Mesendoderm (in vitro differentiated cells): ENCODE measurements around the gene GMDS.

Source experiments
- DNase-seq: peaks from one replicate; pipeline ENCODE4 v3.0.0; 2013
- H2AK5ac ChIP-seq: 2 replicates; pipeline ENCODE4 v1.6.1; 2013; ENCODE audit warnings: low read length, inconsistent platforms
- H2BK120ac ChIP-seq: 2 replicates; pipeline ENCODE4 v1.6.1; 2013; ENCODE audit warnings: low read depth, mild to moderate bottlenecking, low read length, moderate library complexity, mixed read lengths
- H2BK15ac ChIP-seq: replicated peaks from 2 replicates; pipeline ENCODE4 v1.6.1; 2013; ENCODE audit warnings: low read depth, mild to moderate bottlenecking, moderate library complexity
- H2BK5ac ChIP-seq: 2 replicates; pipeline ENCODE4 v1.6.1; 2013; ENCODE audit warnings: low read length, inconsistent platforms
- H3K18ac ChIP-seq: 2 replicates; pipeline ENCODE4 v1.6.1; 2013; ENCODE audit warnings: mild to moderate bottlenecking, low read length, mixed read lengths
- H3K23ac ChIP-seq: one replicate; pipeline ENCODE4 v1.6.1; 2013; ENCODE audit warnings: low read length
- H3K27ac ChIP-seq: 2 replicates; pipeline ENCODE4 v1.5.1; 2013; ENCODE audit warnings: low read depth, mild to moderate bottlenecking, inconsistent platforms, low read length, moderate library complexity
- H3K27me3 ChIP-seq: 2 replicates; pipeline ENCODE4 v1.6.1; 2013; ENCODE audit warnings: low read length, control low read depth, mild to moderate bottlenecking, inconsistent platforms; ENCODE audit not compliant: insufficient read depth, poor library complexity
- H3K36me3 ChIP-seq: 2 replicates; pipeline ENCODE4 v1.6.1; 2013; ENCODE audit warnings: low read length, inconsistent platforms; ENCODE audit not compliant: control insufficient read depth, insufficient read depth
- H3K4ac ChIP-seq: one replicate; pipeline ENCODE4 v1.6.1; 2013; ENCODE audit warnings: low read depth, mild to moderate bottlenecking, low read length, moderate library complexity
- H3K4me1 ChIP-seq: 2 replicates; pipeline ENCODE4 v1.6.1; 2013; ENCODE audit warnings: low read depth, low read length, inconsistent platforms; ENCODE audit not compliant: control insufficient read depth
- H3K4me2 ChIP-seq: 2 replicates; pipeline ENCODE4 v1.6.1; 2013; ENCODE audit warnings: low read length
- H3K4me3 ChIP-seq: 2 replicates; pipeline ENCODE4 v1.5.1; 2013; ENCODE audit warnings: mild to moderate bottlenecking, low read length
- H3K56ac ChIP-seq: one replicate; pipeline ENCODE4 v1.6.1; 2013; ENCODE audit warnings: low read length
- H3K79me1 ChIP-seq: 2 replicates; pipeline ENCODE4 v1.6.1; 2013; ENCODE audit warnings: low read length, inconsistent platforms
- H3K79me2 ChIP-seq: 2 replicates; pipeline ENCODE4 v1.6.1; 2013; ENCODE audit warnings: mild to moderate bottlenecking, low read length; ENCODE audit not compliant: control insufficient read depth, insufficient read depth
- H3K9ac ChIP-seq: 2 replicates; pipeline ENCODE4 v1.6.1; 2013; ENCODE audit warnings: low read length, inconsistent platforms
- H4K5ac ChIP-seq: one replicate; pipeline ENCODE4 v1.6.1; 2013; ENCODE audit warnings: low read length
- H4K8ac ChIP-seq: one replicate; pipeline ENCODE4 v1.6.1; 2013; ENCODE audit warnings: low read depth, mild to moderate bottlenecking, control low read depth, low read length, moderate library complexity
- whole genome bisulfite sequencing: extraction: QIAGEN DNeasy Blood & Tissue Kit; methylation state at CpG from one replicate; pipeline ENCODE4 v1.1.7; 2013; ENCODE audit warnings: low lambda C conversion rate, missing lambda C conversion rate; ENCODE audit not compliant: insufficient coverage; ENCODE audit errors: extremely low coverage; 5-methylcytosine and 5-hydroxymethylcytosine counted together

GMDS gene

DNA sequence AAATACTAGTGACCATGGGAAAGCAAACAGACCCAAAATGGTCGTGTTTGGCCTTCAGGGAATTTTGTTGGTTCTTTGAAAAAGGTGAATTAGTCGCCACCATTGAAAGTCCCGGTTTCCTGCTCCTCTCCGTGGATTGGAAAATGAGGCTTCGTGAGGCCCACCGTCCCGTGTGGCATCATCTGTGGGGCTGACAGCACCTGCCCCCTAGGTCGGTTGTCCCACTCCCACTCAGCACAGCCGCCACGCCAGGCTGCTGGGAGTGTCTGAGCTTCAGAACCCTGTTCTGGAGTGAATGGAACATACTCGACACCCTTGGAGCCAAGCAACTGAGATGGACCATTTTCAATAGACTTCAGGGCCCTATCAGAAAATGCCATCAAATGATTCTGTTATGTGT lies 668.7 kb downstream of the GMDS start:
- Histone ChIP-seq H3K18ac (no peak overlapping the region), H3K4me3 (no peak overlapping the region), H3K4me2 (no peak overlapping the region), H2BK120ac (no peak overlapping the region), H3K9ac (no peak overlapping the region), H3K79me1 (no peaks in the 10 kb centered on the region), H3K79me2 (no peaks in the 10 kb centered on the region), H3K36me3 (no peaks in the 10 kb centered on the region), H3K4ac (no peak overlapping the region), H2BK5ac (no peak overlapping the region), H4K5ac (no peak overlapping the region), H3K27me3 (no peaks in the 10 kb centered on the region), H3K4me1 (peaks cover 22% of the 10 kb centered on the region), H2AK5ac (no peak overlapping the region), H3K27ac (no peak overlapping the region), H4K8ac (no peak overlapping the region), H3K23ac (no peak overlapping the region), H3K56ac (no peak overlapping the region), H2BK15ac (no peak overlapping the region)
- WGBS = no CpG with 5 or more reads among the region's 11 CpGs
- DNase-seq = no peak

DNA sequence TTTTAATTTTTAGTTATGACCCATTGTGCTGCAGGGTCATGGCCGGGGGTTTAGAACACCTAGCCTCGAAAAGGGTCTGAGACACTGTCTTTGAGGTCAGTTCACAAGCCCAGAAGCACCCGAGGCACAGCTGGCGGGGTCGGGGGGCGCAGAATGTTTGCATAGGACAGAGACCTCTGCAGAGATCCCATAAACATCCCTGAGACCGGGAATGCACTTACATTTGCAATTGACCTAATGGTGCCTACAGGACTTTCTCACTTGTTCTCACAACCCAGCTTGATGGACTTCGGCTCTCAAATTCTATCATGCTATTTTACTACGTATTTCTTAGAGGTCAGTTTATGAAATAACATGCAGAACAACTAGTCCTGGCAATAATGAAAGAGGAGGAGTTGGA lies 669.2 kb downstream of the GMDS start:
- Histone ChIP-seq H4K8ac (no peak overlapping the region), H3K79me2 (no peaks in the 10 kb centered on the region), H3K9ac (no peak overlapping the region), H3K27ac (no peak overlapping the region), H3K4me2 (no peak overlapping the region), H3K4me1 (peaks cover 22% of the 10 kb centered on the region), H2BK15ac (no peak overlapping the region), H3K56ac (no peak overlapping the region), H3K79me1 (no peaks in the 10 kb centered on the region), H3K4me3 (no peak overlapping the region), H2BK5ac (no peak overlapping the region), H3K23ac (no peak overlapping the region), H2AK5ac (no peak overlapping the region), H3K18ac (peak overlapping the region; percentile 60), H2BK120ac (no peak overlapping the region), H3K4ac (peak overlapping the region; percentile 4), H3K27me3 (no peaks in the 10 kb centered on the region), H4K5ac (no peak overlapping the region), H3K36me3 (no peaks in the 10 kb centered on the region)
- DNase-seq = no peak
- WGBS = no CpG with 5 or more reads among the region's 9 CpGs

DNA sequence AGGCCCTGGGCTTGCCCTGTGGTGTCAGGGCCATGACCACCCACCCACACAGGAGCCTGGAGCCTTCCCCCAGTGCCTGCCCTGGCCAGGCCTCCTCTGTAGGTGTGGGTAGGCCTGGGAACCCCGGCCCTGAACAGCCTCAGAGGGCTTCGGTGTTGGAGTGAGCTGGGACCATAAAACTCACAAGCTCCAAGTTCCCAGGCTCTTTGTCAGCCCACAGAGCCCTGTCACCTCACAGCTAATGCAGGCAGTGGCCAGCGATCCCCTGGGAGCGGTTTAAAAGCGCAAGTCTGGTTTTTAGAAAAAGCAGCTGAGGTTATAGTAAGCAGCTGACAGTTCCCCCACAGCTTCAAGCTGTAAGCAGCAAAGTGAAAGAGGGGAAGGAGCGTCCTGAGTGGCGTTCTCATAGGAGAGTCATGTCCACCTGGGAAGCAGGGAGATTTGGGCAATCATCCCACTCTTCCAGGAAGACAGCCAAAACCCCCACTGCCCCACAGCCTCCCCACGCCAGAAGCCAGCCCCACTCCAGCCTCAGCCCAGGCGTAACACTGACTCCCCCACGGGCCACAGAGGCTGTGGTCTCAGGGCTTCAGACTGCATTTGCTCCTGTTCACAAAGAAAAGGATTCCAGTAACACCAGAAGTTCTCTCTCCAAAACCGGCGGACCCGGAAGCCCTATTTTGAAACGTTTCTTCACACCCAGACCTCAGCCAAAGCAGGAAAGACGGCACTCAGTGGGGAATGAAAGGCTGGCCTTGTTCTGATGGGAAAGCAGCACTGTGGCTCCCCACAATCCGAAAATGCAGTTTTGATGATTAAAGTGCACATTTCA lies 670.0 kb downstream of the GMDS start:
- Histone ChIP-seq H3K79me1 (no peaks in the 10 kb centered on the region), H3K36me3 (no peaks in the 10 kb centered on the region), H3K27me3 (no peaks in the 10 kb centered on the region), H2BK120ac (peak overlapping the region; percentile 7), H4K5ac (no peak overlapping the region), H3K9ac (peak overlapping the region; percentile 33), H3K4me2 (no peak overlapping the region), H3K23ac (no peak overlapping the region), H2AK5ac (peak overlapping the region; percentile 27), H3K79me2 (no peaks in the 10 kb centered on the region), H2BK15ac (no peak overlapping the region), H2BK5ac (peak overlapping the region; percentile 54), H4K8ac (no peak overlapping the region), H3K4me3 (no peak overlapping the region), H3K27ac (peak overlapping the region; percentile 22), H3K18ac (peak overlapping the region; percentile 60), H3K4ac (peak overlapping the region; percentile 17), H3K56ac (peak overlapping the region; percentile 76), H3K4me1 (peaks cover 22% of the 10 kb centered on the region)
- WGBS = no CpG with 5 or more reads among the region's 16 CpGs
- peak; percentile 23 for DNase-seq

DNA sequence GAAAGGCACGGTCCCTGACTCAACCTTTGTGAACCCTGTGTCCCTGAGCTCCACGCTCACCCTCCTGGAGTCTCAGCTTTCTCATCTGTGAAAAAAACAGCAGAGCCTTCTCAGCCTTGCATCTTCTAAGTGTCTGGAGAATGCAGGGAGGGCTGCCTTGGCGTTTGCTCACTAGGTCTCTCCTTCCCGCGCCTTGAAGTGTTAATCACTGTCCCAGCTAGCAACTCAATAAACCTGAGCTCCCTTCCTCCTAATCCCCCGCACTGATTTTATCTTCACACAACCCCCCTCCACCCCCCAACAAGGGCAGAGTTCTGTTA lies 670.6 kb downstream of the GMDS start:
- no peak overlapping the region for H3K4me2 ChIP-seq
- H3K4ac ChIP-seq = peak overlapping the region; percentile 17
- no peak overlapping the region for H2BK120ac ChIP-seq
- H3K27me3 ChIP-seq = no peaks in the 10 kb centered on the region
- peak overlapping the region; percentile 31 for H3K56ac ChIP-seq
- no peak overlapping the region for H2AK5ac ChIP-seq
- H2BK5ac ChIP-seq = no peak overlapping the region
- no peaks in the 10 kb centered on the region for H3K79me2 ChIP-seq
- H3K27ac ChIP-seq = peak overlapping the region; percentile 5
- H3K4me1 ChIP-seq = peaks cover 22% of the 10 kb centered on the region
- H2BK15ac ChIP-seq = no peak overlapping the region
- peak; percentile 91 for DNase-seq
- no peak overlapping the region for H3K23ac ChIP-seq
- WGBS = no CpG with 5 or more reads among the region's 6 CpGs
- no peak overlapping the region for H3K4me3 ChIP-seq
- no peak overlapping the region for H3K9ac ChIP-seq
- H3K18ac ChIP-seq = peak overlapping the region; percentile 60
- H4K8ac ChIP-seq = no peak overlapping the region
- H4K5ac ChIP-seq = no peak overlapping the region
- no peaks in the 10 kb centered on the region for H3K79me1 ChIP-seq
- H3K36me3 ChIP-seq = no peaks in the 10 kb centered on the region

DNA sequence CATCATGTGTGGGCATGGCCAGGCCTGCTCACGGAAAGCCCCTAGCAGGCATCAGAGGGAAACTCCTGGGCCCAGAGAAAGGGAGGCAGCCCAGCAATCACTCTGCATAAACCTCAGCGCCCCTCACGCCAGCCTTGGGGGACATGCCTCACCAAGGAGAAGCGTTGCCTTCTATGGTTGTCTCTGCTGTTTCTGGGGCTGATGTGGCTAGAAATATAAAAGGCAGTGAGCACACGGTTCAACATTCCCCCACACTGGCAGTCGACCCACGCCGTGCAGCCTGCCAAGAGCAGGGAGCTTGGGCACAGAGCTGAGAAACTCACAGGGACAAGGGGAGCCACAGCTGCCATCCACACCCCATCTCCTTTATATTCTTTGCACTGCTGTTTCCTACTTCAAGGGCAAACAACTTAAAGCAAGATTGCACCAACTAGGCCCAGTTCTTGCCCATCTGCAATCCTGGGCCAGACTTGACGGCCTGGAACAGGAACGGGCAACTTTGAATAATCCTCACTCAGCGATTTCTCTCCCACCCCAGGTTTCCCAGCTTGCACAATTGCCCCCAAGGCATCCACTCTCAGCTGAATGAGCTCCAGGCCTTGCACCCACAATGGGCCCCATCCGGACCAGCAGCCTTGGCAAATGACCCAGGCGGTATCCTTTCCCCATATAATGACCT lies 671.2 kb downstream of the GMDS start:
- Histone ChIP-seq H3K4me3 (no peak overlapping the region), H2BK15ac (no peak overlapping the region), H3K23ac (no peak overlapping the region), H2AK5ac (no peak overlapping the region), H4K5ac (no peak overlapping the region), H3K18ac (peak overlapping the region; percentile 44), H4K8ac (no peak overlapping the region), H3K27me3 (no peaks in the 10 kb centered on the region), H2BK5ac (no peak overlapping the region), H3K79me2 (no peaks in the 10 kb centered on the region), H3K4ac (no peak overlapping the region), H3K4me2 (no peak overlapping the region), H3K27ac (no peak overlapping the region), H3K9ac (peak overlapping the region; percentile 2), H2BK120ac (no peak overlapping the region), H3K56ac (peak overlapping the region; percentile 6), H3K36me3 (no peaks in the 10 kb centered on the region), H3K79me1 (no peaks in the 10 kb centered on the region), H3K4me1 (peaks cover 22% of the 10 kb centered on the region)
- no CpG with 5 or more reads among the region's 13 CpGs for WGBS
- DNase-seq = peak; percentile 46
